ENCODE results near the gene SCIN.
"Not testable (repeated sequence)": the region's sequence is repeated elsewhere in the genome, so short reads cannot be mapped to it uniquely, and the experiment has no call there.

SCIN gene

DNA sequence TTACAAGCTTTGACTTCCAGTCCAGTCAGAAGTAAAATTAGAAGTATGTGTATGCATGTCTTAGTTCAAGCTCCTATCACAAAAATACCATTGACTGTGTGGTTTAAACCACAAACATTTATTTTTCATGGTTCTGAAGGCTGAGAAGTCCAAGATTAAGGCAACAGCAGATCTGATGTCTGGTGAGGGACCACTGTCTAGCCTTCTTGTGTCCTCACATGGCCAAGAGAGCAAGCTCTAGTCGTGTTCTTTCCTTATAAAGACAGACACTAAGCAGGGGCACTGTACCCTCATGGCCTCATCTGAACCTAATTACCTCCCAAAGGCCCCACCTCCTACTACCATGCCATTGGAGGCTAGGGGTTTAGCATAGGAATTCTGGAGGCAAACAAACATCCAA is 75.6 kb downstream of the SCIN start:
- DNase-seq (ENCODE audit: low read depth in 1 of 2, low spot score in 1 of 2), result no peak

DNA sequence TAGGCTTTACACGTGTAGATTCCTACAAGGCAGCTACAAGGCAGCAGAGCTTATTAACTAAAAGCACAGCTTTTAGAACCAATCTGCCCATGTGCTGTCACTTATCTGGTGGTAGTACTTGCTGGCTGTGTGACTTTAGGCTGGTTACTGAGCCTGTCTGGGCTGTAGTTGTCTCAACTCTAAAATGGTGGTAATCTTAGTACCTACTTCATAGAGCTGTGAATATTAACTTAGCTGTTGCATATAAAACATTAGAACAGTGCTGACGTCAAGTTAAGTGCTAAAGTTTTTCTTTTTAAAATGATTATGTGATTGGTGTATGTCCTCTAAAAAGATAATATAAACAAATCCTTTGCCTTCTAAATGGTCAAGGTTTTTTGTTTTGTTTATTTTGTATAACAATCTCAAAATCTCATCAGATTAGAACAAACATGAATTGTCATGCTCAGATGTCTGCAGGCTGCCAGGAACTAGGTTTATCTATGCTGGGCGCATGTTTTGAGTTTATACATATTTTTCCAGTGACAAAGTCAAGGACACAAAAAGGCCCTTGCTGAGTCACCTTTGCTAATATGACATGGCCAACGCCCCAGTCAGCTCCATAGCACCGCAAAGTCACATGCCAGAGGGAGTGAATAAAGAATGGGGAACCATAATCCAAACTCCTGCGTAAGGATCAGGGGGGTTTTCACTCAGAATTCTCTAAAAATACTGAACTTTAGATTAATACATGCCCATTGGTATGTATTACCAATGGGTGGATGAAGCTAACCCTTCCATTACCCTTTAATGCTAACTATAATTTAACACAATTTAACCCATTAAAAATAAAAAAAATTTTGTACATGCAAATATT is 77.1 kb downstream of the SCIN start:
- DNase-seq (ENCODE audit: low read depth in 1 of 2, low spot score in 1 of 2), result no peak

DNA sequence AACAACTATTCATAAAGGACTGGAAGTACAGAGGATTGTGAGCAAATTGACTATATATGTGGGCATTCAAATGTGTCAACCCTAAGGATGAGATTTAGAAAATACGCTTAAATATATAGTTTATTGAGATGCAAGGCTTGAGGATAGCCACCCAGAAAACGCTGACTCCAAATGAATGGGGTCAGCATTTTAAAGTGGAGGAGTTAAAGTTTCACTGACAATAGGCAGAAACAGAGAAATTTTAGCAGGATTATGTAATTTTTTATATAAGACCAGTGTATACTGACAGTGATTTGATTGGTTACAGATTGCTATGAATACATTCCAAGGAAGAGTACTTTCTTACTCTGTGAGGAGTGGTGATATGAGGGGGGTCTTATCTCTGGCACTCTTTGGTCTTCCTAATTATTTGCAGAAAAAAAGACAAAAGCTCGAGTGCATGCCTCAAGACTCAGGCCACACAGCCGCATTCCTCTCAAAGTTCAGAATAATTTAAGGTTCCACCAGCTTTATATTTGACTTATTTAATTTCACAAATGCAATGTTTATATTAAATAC is 78.3 kb downstream of the SCIN start:
- DNase-seq (ENCODE audit: low read depth in 1 of 2, low spot score in 1 of 2), result no peak

DNA sequence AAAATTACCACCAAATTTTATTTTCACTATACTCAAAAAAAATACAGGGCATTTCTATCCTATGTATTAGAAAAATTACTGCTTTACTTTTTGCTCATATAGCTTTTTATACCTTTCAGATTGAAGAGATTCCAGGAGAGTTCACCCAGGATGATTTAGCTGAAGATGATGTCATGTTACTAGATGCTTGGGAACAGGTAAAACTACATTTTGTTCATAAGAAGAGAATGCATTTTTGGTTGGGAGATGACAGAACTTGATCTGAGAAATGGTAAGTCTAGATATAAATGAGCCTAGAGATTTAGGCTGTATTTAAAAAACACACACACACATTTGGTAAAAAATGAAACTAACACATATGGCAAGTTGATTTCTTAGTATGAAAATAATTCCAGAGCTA is 78.8 kb downstream of the SCIN start:
- no peak for DNase-seq (ENCODE audit: low read depth in 1 of 2, low spot score in 1 of 2)

DNA sequence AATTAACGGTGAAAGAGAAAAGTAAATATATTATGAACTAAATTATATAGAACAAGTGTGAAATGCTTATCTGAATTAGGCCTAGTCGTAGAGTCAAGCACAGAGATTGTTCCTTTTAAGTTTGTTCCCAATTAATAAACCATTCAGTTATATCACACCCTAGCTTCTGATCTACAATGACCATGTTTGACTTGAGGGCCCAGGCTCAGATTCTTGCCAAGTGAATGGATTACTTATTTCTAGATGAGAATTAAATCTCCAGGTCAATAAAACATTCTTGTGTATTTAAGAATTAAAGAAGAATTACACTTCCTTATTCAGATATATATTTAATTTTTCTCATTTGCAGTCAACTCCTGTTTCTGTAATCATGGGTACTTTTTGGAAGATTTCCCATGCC is 79.6 kb downstream of the SCIN start:
- no peak for DNase-seq (ENCODE audit: low read depth in 1 of 2, low spot score in 1 of 2)

DNA sequence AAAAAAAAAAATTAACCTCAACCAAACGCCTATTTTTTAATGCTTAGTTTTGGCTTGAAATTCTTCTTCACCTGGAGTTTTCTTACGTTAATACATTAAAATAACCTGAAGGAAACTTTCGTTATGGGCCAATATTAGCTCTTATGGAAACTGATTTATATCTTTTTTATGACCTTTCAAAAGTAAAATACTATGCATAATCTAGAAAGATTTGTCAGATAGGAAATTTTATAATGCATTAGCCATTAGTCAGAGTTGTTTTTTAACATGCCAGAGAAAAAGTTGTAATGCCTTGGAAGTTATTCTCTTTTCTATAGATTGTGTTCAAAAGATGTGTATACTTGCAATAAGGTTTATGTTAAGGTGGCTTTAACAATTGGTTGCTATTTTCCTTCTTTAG is 82.6 kb downstream of the SCIN start:
- no peak for DNase-seq (ENCODE audit: low read depth in 1 of 2, low spot score in 1 of 2)

DNA sequence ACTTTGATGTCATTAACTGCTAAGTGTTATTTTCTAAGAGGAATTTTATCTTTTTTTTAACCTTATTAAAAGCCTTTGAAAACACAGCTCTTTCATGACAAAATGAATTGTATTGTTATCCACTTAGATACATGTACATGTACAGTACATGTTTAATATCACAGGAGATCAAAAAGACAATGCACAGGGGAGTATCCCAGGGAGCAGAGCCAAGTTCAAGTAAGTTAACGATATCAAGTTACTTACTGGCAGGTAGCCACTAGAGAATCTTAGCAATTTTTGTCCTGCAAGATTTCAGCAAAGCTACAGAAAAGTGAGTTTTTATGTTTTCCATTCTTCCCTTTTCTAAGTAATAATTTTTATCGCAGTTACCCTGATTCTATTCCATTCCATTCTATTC is 83.0 kb downstream of the SCIN start:
- no peak for DNase-seq (ENCODE audit: low read depth in 1 of 2, low spot score in 1 of 2)

DNA sequence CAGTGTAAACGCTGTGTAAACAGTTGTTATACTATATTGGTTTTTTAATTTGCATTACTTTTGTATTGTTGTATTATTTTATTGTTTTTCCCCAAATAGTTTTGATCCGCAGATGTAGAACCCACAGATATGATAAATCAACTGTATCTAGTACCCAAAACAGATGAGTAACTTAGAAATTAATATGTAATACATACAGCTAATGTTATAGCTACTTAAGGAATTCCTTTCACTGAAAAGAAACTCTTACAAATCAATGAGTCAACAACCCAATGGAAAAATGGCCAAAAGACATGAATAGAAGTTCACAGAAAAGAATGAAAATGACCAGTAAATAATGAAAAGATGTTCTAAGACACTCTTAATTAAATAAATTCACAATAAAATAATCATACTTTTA is 84.6 kb downstream of the SCIN start:
- no peak for DNase-seq (ENCODE audit: low read depth in 1 of 2, low spot score in 1 of 2)

DNA sequence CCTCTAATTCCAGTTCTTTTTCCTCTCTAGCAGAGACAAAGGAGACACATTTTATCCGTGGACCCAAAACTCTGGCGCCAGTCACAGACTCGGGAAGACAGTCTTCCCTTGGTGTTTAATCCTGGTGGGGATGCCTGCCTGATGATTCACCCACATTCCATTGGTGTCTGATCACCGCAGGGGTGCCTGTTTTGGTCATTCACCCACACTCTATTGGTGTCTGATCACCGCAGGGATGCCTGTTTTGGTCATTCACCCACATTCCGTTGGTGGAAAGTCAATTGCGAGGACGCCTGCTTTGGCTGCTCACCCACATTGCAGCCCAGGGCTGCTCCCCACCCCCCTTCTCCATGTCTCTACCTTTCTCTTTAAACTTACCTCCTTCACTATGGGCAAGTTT is 89.9 kb downstream of the SCIN start:
- not testable (repeated sequence) for DNase-seq (ENCODE audit: low read depth in 1 of 2, low spot score in 1 of 2)

DNA sequence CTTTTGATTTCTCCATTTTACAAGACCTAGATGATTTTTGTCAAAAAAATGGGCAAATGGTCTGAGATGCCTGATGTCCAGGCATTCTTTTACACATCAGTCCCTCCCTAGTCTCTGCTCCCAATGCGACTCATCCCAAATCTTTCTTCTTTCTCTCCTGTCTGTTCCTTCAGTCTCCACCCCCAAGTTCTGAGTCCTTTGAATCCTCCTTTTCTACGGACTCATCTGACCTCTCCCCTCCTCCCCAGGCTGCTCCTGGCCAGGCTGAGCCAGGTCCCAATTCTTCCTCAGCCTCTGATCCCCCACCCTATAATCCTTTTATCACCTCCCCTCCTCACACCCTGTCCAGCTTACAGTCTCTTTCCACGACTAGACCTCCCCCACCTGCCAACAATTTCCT is 90.5 kb downstream of the SCIN start:
- not testable (repeated sequence) for DNase-seq (ENCODE audit: low read depth in 1 of 2, low spot score in 1 of 2)

DNA sequence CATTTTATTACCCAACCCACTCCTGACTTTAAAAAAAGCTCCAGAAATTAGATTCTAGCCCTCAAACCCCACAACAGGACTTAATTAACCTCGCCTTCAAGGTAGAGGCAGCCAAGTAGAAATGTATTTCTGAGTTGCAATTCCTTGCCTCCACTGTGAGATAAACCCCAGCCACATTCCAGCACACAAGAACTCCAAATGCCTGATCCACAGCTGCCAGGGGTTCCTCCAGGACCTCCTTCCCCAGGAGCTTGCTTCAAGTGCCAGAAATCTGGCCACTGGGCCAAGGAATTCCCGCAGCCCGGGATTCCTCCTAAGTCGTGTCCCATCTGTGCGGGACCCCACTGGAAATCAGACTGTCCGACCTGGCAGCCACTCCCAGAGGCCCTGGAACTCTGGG is 91.1 kb downstream of the SCIN start:
- no peak for DNase-seq (ENCODE audit: low read depth in 1 of 2, low spot score in 1 of 2)

DNA sequence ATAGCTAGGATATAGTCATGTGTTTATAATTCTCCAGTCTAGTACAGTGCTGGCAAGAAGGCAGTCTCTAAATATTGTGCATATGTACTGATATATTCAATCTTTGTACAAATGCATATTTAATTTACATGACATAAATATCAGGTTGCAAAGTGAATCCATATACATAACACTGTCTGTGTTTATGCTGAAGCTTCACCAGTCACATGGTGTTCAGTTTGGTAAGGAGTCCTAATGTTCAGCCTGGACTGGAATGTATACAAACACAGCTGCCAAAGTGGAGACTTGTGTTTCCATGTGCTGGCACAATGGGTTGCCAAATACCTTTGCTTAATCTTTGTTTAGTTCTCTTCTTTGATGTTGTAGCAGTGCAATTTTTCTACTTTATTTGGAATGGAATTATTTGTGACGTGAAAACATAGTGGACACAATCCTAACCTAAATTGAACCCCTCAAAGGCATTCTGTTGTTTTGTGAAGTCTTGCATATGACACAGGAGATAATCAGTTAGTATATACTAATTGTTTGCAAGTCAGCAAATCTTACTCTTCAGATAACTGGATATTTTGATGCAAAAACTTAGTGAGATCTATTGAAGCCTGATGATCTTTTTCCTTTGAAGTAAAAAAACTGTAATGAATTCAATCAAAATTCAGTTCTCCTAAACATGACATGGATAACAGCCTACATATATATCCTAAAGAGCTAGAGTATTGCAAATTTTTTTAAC is 99.6 kb downstream of the SCIN start:
- DNase-seq (ENCODE audit: low read depth in 1 of 2, low spot score in 1 of 2), result no peak

DNA sequence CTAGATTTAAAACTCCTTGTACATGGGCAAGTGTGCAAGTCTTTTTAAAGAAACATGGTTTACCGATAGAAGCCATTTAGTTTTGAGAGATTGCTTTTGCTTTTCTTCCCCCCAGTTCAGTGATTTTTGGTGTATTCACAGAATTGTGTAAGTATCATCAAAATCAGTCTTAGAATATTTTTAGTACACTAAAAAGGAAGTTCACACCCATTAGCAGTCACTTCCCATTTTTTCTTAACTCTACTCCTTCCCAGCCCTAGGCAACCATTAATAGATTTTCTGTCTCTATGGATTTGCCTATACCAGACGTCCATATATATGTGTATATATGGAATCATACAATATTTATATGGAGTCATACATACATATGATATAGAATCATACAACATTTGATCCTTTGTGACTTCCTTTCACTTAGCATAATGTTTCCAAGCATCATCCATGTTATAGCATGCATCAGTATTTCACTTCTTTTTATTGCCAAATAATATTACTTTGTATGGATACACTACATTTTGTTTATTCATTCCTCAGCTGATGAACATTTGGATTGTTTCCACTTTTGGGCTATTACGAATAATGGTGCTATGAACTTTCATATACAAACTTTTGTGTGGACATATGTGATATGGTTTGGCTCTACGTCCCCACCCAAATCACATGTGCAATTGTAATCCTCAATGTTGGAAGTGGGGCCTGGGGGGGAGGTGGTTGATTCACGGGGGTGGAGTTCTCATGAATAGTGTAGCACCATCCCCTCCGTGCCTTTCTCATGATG is 100.4 kb downstream of the SCIN start:
- no peak for DNase-seq (ENCODE audit: low read depth in 1 of 2, low spot score in 1 of 2)

DNA sequence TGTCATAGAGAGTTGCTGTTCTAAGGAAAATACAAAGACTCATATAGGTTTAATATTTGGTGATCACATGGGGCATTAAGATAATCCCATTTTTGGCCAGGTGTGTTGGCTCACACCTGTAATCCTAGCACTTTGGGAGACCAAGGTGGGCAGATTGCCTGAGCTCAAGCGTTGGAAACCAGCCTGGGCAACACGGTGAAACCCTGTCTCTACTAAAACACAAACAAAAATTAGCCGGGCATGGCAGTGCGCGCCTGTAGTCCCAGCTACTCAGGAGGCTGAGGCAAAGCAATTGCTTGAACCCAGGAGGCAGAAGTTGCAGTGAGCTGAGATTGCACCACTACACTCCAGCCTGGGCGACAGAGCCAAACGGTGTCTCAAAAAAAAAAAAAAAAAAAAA is 102.9 kb downstream of the SCIN start:
- not testable (repeated sequence) for DNase-seq (ENCODE audit: low read depth in 1 of 2, low spot score in 1 of 2)

DNA sequence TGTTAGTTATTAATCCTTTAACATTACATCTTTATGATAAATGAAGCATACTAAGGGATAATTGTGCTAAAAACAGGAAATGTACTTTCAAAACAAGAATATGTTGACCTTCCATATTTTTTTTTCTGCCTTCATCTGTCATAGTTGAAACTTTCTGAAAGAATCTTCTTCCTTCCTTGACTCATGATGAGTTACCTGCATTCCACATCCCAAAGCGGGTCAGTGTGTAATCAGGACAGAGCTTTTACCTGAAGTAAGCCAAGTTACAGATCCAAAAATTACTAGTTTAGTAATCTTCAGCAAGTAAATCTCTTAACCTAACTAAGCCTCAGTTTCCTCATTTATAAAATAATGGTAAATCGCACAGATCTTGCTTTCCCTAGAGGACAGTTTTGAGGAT is 103.5 kb downstream of the SCIN start:
- no peak for DNase-seq (ENCODE audit: low read depth in 1 of 2, low spot score in 1 of 2)

DNA sequence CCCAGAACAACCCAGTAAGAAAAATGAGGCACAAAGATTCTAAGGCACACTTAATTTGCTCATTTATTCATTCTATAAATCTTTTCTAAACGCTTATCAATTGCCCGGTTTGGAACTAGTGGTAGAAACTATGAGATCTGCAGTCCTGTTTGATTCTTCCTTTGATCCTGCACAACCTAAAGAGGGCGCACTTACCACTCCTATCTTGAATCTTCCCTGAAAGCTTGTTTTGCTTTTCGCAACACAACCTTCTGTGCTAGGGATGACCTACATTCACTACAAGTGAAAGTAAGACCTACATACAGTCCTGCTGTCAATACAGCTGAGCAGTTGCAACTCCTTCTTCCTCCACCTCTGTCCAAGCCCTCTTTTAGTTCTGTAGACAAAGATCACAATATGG is 104.3 kb downstream of the SCIN start:
- no peak for DNase-seq (ENCODE audit: low read depth in 1 of 2, low spot score in 1 of 2)

DNA sequence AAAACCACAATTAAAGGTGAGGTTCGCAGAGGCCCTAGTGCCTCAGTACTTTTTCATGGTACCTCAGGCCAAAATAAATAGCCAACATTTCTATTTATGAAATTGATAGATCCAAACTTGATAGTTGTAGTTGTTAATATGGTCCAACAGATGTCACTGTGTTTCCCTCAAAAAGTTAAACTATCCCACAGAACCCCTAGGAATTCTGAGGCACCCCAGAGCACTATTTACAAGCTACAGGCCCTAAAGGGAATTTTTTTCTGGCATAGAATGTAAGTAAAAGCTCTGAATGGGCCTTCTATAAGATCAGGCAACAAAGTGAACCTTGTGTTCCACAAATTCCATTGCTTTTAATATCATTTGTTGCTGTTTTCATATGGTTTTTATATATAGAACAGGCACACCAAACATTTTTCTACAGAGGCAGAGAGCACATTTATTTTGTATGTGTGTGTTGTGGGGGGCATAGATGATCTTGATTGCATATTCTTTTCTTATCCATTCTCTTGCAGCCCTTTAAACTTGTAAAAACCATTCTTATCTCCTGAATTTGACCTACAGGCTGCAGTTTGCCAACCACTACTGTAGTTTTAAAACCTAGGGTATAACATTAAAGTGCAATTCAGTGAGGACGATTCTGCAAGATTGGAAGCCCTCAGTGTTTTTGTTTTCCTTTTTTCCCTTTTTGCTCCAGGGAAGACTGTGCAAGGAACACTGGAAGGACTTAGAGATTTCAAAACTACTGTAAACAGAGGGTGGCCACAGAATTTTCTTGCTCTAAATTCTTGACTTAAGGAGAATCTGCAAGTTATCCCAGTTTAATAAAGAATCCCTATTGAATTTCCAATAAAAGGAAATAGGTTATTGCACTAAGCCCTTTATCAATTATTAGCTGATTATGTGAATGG is 113.4 kb downstream of the SCIN start:
- no peak for DNase-seq (ENCODE audit: low read depth in 1 of 2, low spot score in 1 of 2)

DNA sequence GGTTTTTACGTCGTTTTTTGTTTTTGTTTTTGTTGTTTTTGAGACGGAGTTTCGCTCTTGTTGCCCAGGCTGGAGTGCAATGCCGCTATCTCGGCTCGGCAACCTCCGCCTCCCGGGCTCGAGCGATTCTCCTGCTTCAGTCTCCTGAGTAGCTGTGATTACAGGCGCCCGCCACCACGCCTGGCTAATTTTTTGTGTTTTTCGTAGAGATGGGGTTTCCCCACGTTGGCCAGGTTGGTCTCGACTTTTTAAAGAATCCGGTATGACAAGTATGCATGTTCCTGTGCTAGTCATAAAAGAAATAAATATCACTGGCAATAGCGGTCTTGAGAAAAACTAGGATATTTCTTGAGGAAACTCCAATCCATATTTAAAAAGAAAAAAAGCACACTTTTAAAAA is 114.2 kb downstream of the SCIN start:
- no peak for DNase-seq (ENCODE audit: low read depth in 1 of 2, low spot score in 1 of 2)

DNA sequence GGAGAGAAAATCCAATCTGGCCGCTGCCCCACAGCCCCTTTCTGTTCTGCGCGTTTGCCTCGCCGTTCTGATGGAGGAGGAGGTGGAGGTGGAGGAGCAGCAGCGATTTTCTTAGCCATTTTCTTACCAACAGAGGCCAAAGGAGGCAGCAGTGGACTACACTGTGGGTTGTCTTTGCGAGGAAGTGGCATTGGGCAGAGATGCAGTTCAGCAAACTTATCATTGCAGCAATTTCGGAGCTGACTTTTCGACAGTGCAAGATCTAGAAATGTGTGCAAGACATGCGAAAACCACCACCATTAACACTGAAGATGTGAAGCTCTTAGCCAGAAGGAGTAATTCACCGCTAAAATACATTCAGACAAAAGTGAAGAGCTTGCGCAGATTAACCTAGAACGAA is 115.0 kb downstream of the SCIN start:
- no peak for DNase-seq (ENCODE audit: low read depth in 1 of 2, low spot score in 1 of 2)

DNA sequence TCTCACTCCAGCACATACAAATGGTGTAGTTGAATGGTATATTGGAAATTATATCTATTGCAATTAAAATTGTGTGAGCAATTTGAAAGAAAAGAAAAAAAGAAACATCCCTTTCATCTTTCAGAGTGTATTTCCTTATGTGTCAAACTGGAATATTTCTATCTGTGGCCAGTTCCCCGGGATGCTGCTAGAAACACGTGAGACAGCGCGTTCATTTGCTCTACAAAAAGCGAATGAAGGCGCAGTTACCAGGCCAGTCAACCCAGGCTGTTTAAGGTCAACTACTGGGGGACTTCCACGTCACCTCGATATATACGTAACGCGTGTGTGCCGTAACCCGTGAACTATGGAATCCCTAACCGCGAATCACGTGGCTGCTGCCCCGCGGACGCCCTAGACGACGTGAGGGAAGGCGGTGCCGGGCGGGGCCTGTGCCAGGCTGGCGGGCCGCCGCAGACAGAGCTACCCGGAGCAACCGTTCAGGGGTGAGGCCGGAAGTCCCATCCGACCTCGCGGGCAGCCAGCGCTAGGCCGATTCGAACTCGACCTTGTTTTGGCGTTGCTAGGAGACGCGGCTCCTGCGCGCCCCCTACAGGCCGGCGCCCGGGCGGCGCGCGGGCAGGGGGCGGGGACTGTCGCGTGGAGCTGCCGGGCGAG is 115.8 kb downstream of the SCIN start:
- DNase-seq (ENCODE audit: low read depth in 1 of 2, low spot score in 1 of 2), result peak; percentile 92 to 93
